GM12878 (cell line): Measurements from ENCODE around the gene PNLDC1. TPM values are rescaled to one million over a fixed set of nuclear protein-coding genes. Genes with fewer than 3 reads are reported as not detected.

Source experiments
- ATAC-seq: fragments of 200-7000 bp; cut with Tn5 transposase; 3 replicates; pipeline ENCODE4 v1.9.1; 2020; ENCODE audit warnings: mild to moderate bottlenecking, moderate library complexity
- BruUV-seq: library from RNA; stranded (reverse); fragments of 400-500 nt; replicated peaks from 2 replicates; lab custom pipeline; 2021; lab: Mats Ljungman, UMichigan
- CTCF ChIA-PET: fragments of 300-600 bp; sonication (Branson Sonifier 250); formaldehyde crosslinking; extraction: SDS; loops from one replicate; lab custom pipeline; 2021; ENCODE audit warnings: inconsistent platforms; lab: Yijun Ruan, JAX
- POLR2A ChIA-PET: fragments of 350-600 bp; formaldehyde crosslinking; extraction: SDS; loops from one replicate; lab custom pipeline; 2021; ENCODE audit warnings: inconsistent platforms; lab: Charles Lee
- RAD21 ChIA-PET: fragments of 300-600 bp; sonication (Branson Sonifier 250); formaldehyde crosslinking; loops from one replicate; lab custom pipeline; 2023; ENCODE audit warnings: antibody characterized with exemption; ENCODE audit not compliant: unreplicated experiment; lab: Charles Lee
- SMC1A ChIA-PET: fragments of 300-600 bp; sonication (Branson Sonifier 250); formaldehyde crosslinking; loops from one replicate; lab custom pipeline; 2023; ENCODE audit not compliant: unreplicated experiment, uncharacterized antibody; lab: Charles Lee
- DNase-seq: peaks from one replicate; pipeline ENCODE4 v3.0.0-alpha.2; 2011; ENCODE audit warnings: low read depth, low spot score
- FAIRE-seq: peaks from 3 replicates; lab custom pipeline; 2011; peaks lifted over from hg19 to GRCh38; lab: Jason Lieb, UNC
- H2AFZ ChIP-seq: 2 replicates; pipeline ENCODE4 v1.6.0; 2011; ENCODE audit warnings: low read depth, low read length, control low read depth; ENCODE audit not compliant: control insufficient read depth
- H3K27ac ChIP-seq: 2 replicates; pipeline ENCODE4 v1.5.1; 2011; ENCODE audit warnings: control low read depth; ENCODE audit not compliant: control insufficient read depth, insufficient read depth
- H3K27me3 ChIP-seq, 2 experiments: replicated peaks in 1 of 2; 2 replicates each; pipeline versions ENCODE4 v1.6.0 to v1.6.1; 2011; ENCODE audit warnings: low read length in 1 of 2; ENCODE audit not compliant: control insufficient read depth in 2 of 2, insufficient read depth in 2 of 2
- H3K36me3 ChIP-seq, 2 experiments: 2 replicates each; pipeline ENCODE4 v1.5.1; 2011; ENCODE audit warnings: low read length in 1 of 2; ENCODE audit not compliant: control insufficient read depth in 2 of 2, insufficient read depth in 2 of 2
- H3K4me1 ChIP-seq: 2 replicates; pipeline ENCODE4 v1.6.1; 2011; ENCODE audit warnings: mild to moderate bottlenecking, low read length, moderate library complexity, mixed read lengths; ENCODE audit not compliant: control insufficient read depth, insufficient read depth
- H3K4me2 ChIP-seq: 2 replicates; pipeline ENCODE4 v1.6.0; 2011; ENCODE audit warnings: control low read depth; ENCODE audit not compliant: control insufficient read depth, insufficient read depth
- H3K4me3 ChIP-seq: fragments of 200-600 bp; sonication (generic); 2 replicates; pipeline ENCODE4 v1.5.1; 2016
- H3K79me2 ChIP-seq: 2 replicates; pipeline ENCODE4 v1.6.0; 2011; ENCODE audit warnings: low read length; ENCODE audit not compliant: control insufficient read depth, insufficient read depth
- H3K9ac ChIP-seq: 2 replicates; pipeline ENCODE4 v1.8.0; 2011; ENCODE audit warnings: low read length, control low read depth, mixed read lengths; ENCODE audit not compliant: control insufficient read depth, insufficient read depth
- H3K9me3 ChIP-seq: replicated peaks from 3 replicates; pipeline ENCODE4 v1.5.1; 2011; ENCODE audit warnings: mild to moderate bottlenecking, low read length; ENCODE audit not compliant: control insufficient read depth, insufficient read depth
- H4K20me1 ChIP-seq: 2 replicates; pipeline ENCODE4 v1.6.0; 2011; ENCODE audit not compliant: control insufficient read depth, insufficient read depth
- ASH2L ChIP-seq: fragments of 300-600, 200-600 bp; sonication (generic); IDR thresholded peaks from 2 replicates; pipeline ENCODE4 v1.6.1; 2017; ENCODE audit warnings: low read depth, mild to moderate bottlenecking, borderline replicate concordance
- EED ChIP-seq: sonication (generic); IDR thresholded peaks from 2 replicates; pipeline ENCODE4 v1.6.1; 2016; ENCODE audit warnings: antibody characterized with exemption, low read depth
- ESRRA ChIP-seq: IDR thresholded peaks from 2 replicates; pipeline ENCODE4 v1.6.1; 2012; ENCODE audit warnings: mild to moderate bottlenecking, low read length, improper control_type of control experiment
- JUND ChIP-seq: IDR thresholded peaks from 2 replicates; pipeline ENCODE4 v1.6.1; 2012; ENCODE audit warnings: low read depth, mild to moderate bottlenecking, low read length, improper control_type of control experiment, moderate library complexity
- NFXL1 ChIP-seq: fragments of 450-650 bp; IDR thresholded peaks from 2 replicates; pipeline ENCODE4 v1.6.1; 2017; ENCODE audit warnings: antibody characterized with exemption, mild to moderate bottlenecking, borderline replicate concordance
- SMAD5 ChIP-seq: IDR thresholded peaks from 2 replicates; pipeline ENCODE4 v1.6.1; 2016; ENCODE audit warnings: antibody characterized with exemption, low read depth
- TAF1 ChIP-seq: IDR thresholded peaks from 2 replicates; pipeline ENCODE4 v1.6.1; 2011; ENCODE audit warnings: mild to moderate bottlenecking, low read depth, low read length, borderline replicate concordance
- WGBS: methylation state at CpG from one replicate; pipeline ENCODE4 v1.1.6; 2016; ENCODE audit warnings: low lambda C conversion rate; ENCODE audit not compliant: insufficient replicate concordance, insufficient coverage; ENCODE audit errors: missing lambda C conversion rate; 5-methylcytosine and 5-hydroxymethylcytosine counted together
- in situ Hi-C: fragments of 300-500 bp; cut with MboI; formaldehyde crosslinking; loops from 9 replicates; pipeline ENCODE4 v1.14.3; 2018; ENCODE audit warnings: mixed read lengths
- intact Hi-C: fragments of 100-400 bp; cut with micrococcal nuclease; formaldehyde crosslinking; loops from one replicate; pipeline ENCODE4 v1.14.2; 2022; ENCODE audit not compliant: unreplicated experiment
- polyA plus RNA-seq, 11 experiments: library from polyadenylated mRNA; depleted of rRNA in 4 of 11; unstranded in 6 of 11; stranded (reverse) in 5 of 11; fragments of >200 nt; fragmentation: Nextera tagmentation in 4 of 11; fragmentation: Illumina TruSeq in 1 of 11; extraction: Ambion mirVana in 4 of 11; extraction: Trizol in 1 of 11; gene quantifications; 1 replicate in 1 of 11; 2 replicates in 10 of 11; pipeline versions ENCODE4 v1.2.1 to v1.2.3, GENCODE V29; 2011 to 2016; ENCODE audit warnings: inconsistent platforms in 2 of 11, missing spikeins in 2 of 11, low read depth in 1 of 11
- total RNA-seq, 4 experiments: library from RNA; depleted of rRNA in 3 of 4; stranded (reverse); fragments of >200 nt in 3 of 4; fragmentation: Illumina TruSeq in 1 of 4; extraction: Trizol in 1 of 4; gene quantifications; 2 replicates each; pipeline versions ENCODE4 v1.2.1 to v1.2.3, GENCODE V29; 2013 to 2021
- TF ChIP-seq, protein P1 (sequence below): fragments of 450-650 bp; IDR thresholded peaks from 2 replicates; pipeline ENCODE4 v1.6.1; 2017; ENCODE audit warnings: antibody characterized with exemption, mild to moderate bottlenecking, moderate library complexity
- TF ChIP-seq, protein P2 (sequence below): fragments of 450-650 bp; IDR thresholded peaks from 2 replicates; pipeline ENCODE4 v1.6.1; 2017; ENCODE audit warnings: mild to moderate bottlenecking, moderate library complexity

Gene PNLDC1
- total and polyA plus RNA-seq, 10 of the 15 experiments (the other 5 are each of a cell fraction or from before 2014, with no cell fraction given), result 0.06 to 0.25 (median 0.09) TPM; not detected in 2

DNA sequence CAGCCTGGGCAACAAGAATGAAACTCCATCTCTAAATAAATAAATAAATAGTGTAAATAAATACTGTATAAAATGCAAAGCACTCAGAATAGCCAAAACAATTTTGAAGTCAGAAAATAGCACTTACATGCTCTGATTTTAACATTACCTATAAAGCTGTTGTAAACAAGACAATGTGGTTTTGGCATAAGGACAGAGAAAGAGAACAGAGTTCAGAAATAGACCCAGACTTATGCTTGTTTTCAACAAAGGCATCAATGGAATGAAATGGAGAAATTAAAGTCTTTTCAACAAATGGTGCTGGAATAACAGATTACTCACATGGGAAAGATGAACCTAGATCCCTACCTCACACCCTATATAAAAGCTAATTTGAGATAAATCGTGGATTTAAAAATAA, 27.9 kb upstream of the PNLDC1 start:
- Histone ChIP-seq H3K9ac (no peak overlapping the region), H3K9me3 (no peaks in the 10 kb centered on the region), H3K36me3 (peaks cover under 1 to 34% of the 10 kb centered on the region in 2 experiments), H4K20me1 (no peaks in the 10 kb centered on the region), H3K27me3 (no peaks in the 10 kb centered on the region), H3K4me1 (no peaks in the 10 kb centered on the region), H3K27ac (no peak overlapping the region), H3K4me2 (no peak overlapping the region), H3K79me2 (no peaks in the 10 kb centered on the region), H3K4me3 (no peak overlapping the region), H2AFZ (no peak overlapping the region)
- no peak for DNase-seq
- POLR2A ChIA-PET, result interaction anchor here (0.9 kb wide), 1 partner anchor 210 kb away, joined by 3 read pairs; no protein-coding TSS in a partner anchor
- intact Hi-C loops, result no loop called here
- TF ChIP-seq, protein P1, sequence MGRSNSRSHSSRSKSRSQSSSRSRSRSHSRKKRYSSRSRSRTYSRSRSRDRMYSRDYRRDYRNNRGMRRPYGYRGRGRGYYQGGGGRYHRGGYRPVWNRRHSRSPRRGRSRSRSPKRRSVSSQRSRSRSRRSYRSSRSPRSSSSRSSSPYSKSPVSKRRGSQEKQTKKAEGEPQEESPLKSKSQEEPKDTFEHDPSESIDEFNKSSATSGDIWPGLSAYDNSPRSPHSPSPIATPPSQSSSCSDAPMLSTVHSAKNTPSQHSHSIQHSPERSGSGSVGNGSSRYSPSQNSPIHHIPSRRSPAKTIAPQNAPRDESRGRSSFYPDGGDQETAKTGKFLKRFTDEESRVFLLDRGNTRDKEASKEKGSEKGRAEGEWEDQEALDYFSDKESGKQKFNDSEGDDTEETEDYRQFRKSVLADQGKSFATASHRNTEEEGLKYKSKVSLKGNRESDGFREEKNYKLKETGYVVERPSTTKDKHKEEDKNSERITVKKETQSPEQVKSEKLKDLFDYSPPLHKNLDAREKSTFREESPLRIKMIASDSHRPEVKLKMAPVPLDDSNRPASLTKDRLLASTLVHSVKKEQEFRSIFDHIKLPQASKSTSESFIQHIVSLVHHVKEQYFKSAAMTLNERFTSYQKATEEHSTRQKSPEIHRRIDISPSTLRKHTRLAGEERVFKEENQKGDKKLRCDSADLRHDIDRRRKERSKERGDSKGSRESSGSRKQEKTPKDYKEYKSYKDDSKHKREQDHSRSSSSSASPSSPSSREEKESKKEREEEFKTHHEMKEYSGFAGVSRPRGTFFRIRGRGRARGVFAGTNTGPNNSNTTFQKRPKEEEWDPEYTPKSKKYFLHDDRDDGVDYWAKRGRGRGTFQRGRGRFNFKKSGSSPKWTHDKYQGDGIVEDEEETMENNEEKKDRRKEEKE, result no peak
- TF ChIP-seq ASH2L (no peak), TAF1 (no peak), ESRRA (no peak), SMAD5 (no peak), NFXL1 (no peak), EED (no peak), JUND (no peak)
- TF ChIP-seq, protein P2, sequence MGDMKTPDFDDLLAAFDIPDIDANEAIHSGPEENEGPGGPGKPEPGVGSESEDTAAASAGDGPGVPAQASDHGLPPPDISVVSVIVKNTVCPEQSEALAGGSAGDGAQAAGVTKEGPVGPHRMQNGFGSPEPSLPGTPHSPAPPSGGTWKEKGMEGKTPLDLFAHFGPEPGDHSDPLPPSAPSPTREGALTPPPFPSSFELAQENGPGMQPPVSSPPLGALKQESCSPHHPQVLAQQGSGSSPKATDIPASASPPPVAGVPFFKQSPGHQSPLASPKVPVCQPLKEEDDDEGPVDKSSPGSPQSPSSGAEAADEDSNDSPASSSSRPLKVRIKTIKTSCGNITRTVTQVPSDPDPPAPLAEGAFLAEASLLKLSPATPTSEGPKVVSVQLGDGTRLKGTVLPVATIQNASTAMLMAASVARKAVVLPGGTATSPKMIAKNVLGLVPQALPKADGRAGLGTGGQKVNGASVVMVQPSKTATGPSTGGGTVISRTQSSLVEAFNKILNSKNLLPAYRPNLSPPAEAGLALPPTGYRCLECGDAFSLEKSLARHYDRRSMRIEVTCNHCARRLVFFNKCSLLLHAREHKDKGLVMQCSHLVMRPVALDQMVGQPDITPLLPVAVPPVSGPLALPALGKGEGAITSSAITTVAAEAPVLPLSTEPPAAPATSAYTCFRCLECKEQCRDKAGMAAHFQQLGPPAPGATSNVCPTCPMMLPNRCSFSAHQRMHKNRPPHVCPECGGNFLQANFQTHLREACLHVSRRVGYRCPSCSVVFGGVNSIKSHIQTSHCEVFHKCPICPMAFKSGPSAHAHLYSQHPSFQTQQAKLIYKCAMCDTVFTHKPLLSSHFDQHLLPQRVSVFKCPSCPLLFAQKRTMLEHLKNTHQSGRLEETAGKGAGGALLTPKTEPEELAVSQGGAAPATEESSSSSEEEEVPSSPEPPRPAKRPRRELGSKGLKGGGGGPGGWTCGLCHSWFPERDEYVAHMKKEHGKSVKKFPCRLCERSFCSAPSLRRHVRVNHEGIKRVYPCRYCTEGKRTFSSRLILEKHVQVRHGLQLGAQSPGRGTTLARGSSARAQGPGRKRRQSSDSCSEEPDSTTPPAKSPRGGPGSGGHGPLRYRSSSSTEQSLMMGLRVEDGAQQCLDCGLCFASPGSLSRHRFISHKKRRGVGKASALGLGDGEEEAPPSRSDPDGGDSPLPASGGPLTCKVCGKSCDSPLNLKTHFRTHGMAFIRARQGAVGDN, result no peak
- no TSS peak for BruUV-seq
- no peak for ATAC-seq
- RAD21 ChIA-PET, result no interaction called here
- CTCF ChIA-PET, result interaction anchor here (1.4 kb wide), 1 partner anchor 12 kb away, joined by 4 read pairs; no protein-coding TSS in a partner anchor
- SMC1A ChIA-PET, result interaction anchor here (1.0 to 1.5 kb wide), 3 partner anchors 9 to 18 kb away, joined by 3 to 5 read pairs (median 3); partner anchors contain the start of gene TCP1
- 48% methylated on average over 1 of the region's 1 CpG for WGBS
- in situ Hi-C loops, result no loop called here
- FAIRE-seq, result no peak
